Measurements from ENCODE around the gene PXN. TPM values are rescaled to one million over a fixed set of nuclear protein-coding genes. Genes with fewer than 3 reads are reported as not detected.
A peak's percentile ranks its signal among the peaks of the same experiment; 100 is the strongest.

Gene PXN
- total RNA-seq, 1 experiment from 2014 or later = 156 TPM

DNA sequence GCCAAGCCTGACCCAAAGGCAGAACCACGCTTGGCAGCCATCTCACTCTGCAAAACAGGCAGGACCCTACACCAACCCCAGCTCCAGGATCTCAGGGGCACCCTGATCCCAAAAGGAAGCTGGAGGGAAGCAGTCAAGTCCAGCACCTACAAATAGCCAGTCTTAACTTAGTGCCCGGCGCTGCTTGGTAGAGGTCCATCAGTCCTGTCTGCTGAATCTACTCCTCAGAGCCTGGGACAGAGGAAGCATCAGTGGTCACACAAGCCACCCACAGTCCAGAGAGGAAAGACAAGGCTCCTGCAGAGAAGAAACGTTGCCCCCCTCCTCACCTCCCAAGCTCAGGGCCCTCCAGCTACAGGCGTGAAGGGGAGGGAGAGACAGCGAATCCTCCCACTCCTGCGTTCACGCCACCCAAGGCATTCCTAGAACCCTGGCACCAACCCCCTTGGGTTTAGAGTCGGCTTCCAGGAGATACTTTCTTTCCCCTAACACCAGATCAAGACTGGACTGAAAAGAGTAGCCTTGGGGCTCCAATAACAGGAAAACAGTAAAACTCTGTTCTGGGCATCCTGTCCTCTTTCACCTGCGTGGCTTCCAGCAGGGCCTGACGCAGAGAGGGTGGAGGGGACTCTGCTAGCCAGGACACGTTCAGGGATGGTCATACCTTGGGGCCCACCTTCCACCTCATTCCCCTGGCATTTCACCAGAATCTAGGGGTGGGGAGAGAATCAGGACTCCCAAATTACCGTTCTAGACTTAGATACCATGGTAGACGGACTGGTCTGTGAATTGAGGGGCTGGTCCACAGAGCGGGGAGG lies 1.2 kb downstream of the PXN start:
- CTCF ChIA-PET = interaction anchor here (0.7 to 13.8 kb wide), 4 partner anchors 29 to 38 kb away, joined by 3 to 338 read pairs (median 23); partner anchors contain the start of gene SIRT4
- H3K27ac Mint-ChIP-seq (ENCODE audit: unreplicated experiment) = peak overlapping the region; percentile 74
- H3K4me1 Mint-ChIP-seq (ENCODE audit: low read depth, unreplicated experiment) = peaks cover 48% of the 10 kb centered on the region
- TF ChIP-seq, protein P1, sequence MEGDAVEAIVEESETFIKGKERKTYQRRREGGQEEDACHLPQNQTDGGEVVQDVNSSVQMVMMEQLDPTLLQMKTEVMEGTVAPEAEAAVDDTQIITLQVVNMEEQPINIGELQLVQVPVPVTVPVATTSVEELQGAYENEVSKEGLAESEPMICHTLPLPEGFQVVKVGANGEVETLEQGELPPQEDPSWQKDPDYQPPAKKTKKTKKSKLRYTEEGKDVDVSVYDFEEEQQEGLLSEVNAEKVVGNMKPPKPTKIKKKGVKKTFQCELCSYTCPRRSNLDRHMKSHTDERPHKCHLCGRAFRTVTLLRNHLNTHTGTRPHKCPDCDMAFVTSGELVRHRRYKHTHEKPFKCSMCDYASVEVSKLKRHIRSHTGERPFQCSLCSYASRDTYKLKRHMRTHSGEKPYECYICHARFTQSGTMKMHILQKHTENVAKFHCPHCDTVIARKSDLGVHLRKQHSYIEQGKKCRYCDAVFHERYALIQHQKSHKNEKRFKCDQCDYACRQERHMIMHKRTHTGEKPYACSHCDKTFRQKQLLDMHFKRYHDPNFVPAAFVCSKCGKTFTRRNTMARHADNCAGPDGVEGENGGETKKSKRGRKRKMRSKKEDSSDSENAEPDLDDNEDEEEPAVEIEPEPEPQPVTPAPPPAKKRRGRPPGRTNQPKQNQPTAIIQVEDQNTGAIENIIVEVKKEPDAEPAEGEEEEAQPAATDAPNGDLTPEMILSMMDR (IDR thresholded peaks at IDR 0.05; ENCODE audit: unreplicated experiment) = no peak
- H3K27me3 Mint-ChIP-seq (ENCODE audit: unreplicated experiment) = no peaks in the 10 kb centered on the region
- intact Hi-C loops (cut with micrococcal nuclease; ENCODE audit: unreplicated experiment) = loop anchor here (1.0 to 2.0 kb wide), 2 partner anchors 36 to 63 kb away; partner anchors contain the start of gene RPLP0
- peaks cover 52% of the 10 kb centered on the region for H3K36me3 Mint-ChIP-seq (ENCODE audit: insufficient read depth, unreplicated experiment)
- no peak for DNase-seq
- H3K9me3 Mint-ChIP-seq (ENCODE audit: low read depth, unreplicated experiment) = no peaks in the 10 kb centered on the region
- no TSS peak for BruUV-seq (replicated peaks)
- H3K4me3 Mint-ChIP-seq (ENCODE audit: low read depth, unreplicated experiment) = peak overlapping the region; percentile 87

DNA sequence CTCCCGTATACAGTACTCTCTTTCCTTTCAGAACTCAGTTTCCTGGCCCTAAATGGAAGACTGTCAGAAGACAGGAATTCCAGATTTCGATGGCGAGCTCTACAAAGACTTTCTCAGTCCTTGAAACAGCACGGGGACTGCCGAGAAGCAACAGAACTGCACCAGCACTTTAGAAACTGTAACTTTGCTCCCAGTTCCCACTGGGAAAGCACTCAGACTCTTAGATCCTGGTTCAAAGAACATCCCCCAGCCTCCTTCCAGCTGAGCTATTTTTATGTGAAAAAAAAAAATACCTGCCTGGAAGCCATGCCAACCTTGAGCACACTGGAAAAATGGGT lies 1.8 kb downstream of the PXN start:
- TF ChIP-seq, protein P1 (IDR thresholded peaks at IDR 0.05; ENCODE audit: unreplicated experiment) = no peak

DNA sequence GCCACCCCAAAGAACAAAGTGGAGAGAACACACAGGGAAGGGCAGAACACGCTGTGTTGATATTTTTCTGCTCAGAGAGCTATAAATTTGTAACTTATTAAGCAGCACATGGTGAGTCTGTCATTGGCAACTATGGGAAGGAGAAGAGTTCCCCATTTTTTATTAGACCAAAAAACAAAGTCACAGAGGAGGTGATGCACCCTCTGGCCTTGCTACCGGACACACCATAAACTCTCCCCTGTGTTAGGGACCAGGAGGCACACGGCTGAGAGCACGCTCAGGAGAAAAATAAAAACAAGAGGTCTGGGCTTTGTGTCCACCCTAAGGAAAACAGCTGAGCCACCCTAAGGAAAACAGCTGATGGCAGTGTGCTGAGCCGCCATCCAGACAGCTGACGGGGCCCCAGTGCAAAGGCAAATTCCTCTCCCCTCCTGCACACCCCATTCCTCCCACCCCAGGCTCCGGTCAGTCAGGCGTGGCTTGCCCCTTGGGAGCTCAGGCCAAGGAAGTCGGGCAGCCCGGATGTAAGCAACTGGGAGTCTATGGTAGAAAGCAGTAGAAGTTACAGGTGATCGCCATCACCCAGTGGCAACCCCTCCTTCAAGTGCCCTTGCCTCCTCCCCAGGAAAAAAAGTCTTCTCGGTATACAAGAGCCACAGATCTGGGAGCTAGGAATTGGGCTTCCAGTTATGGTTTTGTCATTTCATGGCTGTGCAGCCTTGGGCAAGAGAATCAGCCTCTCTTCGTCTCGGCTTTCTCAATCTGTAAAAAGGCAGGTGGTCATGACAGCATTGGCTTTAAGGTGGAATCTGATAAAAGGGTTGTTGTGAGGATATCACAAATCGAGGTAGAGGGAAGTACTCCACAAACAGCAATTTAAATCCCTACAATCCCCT lies 2.4 kb downstream of the PXN start:
- no peaks in the 10 kb centered on the region for H3K27me3 Mint-ChIP-seq (ENCODE audit: unreplicated experiment)
- peak overlapping the region; percentile 52 for H3K27ac Mint-ChIP-seq (ENCODE audit: unreplicated experiment)
- TF ChIP-seq, protein P1 (IDR thresholded peaks at IDR 0.05; ENCODE audit: unreplicated experiment) = no peak
- H3K4me3 Mint-ChIP-seq (ENCODE audit: low read depth, unreplicated experiment) = peak overlapping the region; percentile 87
- peaks cover 52% of the 10 kb centered on the region for H3K36me3 Mint-ChIP-seq (ENCODE audit: insufficient read depth, unreplicated experiment)
- H3K9me3 Mint-ChIP-seq (ENCODE audit: low read depth, unreplicated experiment) = no peaks in the 10 kb centered on the region
- CTCF ChIA-PET = interaction anchor here (0.7 to 13.8 kb wide), 4 partner anchors 23 to 39 kb away, joined by 3 to 338 read pairs (median 12); partner anchors contain the start of gene SIRT4
- peaks cover 51% of the 10 kb centered on the region for H3K4me1 Mint-ChIP-seq (ENCODE audit: low read depth, unreplicated experiment)
- TSS peak; percentile 22 for BruUV-seq (replicated peaks)
- intact Hi-C loops (cut with micrococcal nuclease; ENCODE audit: unreplicated experiment) = no loop called here
- no peak for DNase-seq

More for the DNA sequence above, 1.8 kb downstream of the PXN start:
- peaks cover 49% of the 10 kb centered on the region for H3K4me1 Mint-ChIP-seq (ENCODE audit: low read depth, unreplicated experiment)
- peaks cover 52% of the 10 kb centered on the region for H3K36me3 Mint-ChIP-seq (ENCODE audit: insufficient read depth, unreplicated experiment)
- DNase-seq = no peak
- no TSS peak for BruUV-seq (replicated peaks)
- H3K27me3 Mint-ChIP-seq (ENCODE audit: unreplicated experiment) = no peaks in the 10 kb centered on the region
- peak overlapping the region; percentile 87 for H3K4me3 Mint-ChIP-seq (ENCODE audit: low read depth, unreplicated experiment)
- H3K27ac Mint-ChIP-seq (ENCODE audit: unreplicated experiment) = peak overlapping the region; percentile 74
- intact Hi-C loops (cut with micrococcal nuclease; ENCODE audit: unreplicated experiment) = loop anchor here (1.0 to 2.0 kb wide), 2 partner anchors 35 to 63 kb away; partner anchors contain the start of gene RPLP0
- CTCF ChIA-PET = interaction anchor here (0.7 to 13.8 kb wide), 3 partner anchors 28 to 38 kb away, joined by 3 to 338 read pairs (median 20); partner anchors contain the start of gene SIRT4
- H3K9me3 Mint-ChIP-seq (ENCODE audit: low read depth, unreplicated experiment) = no peaks in the 10 kb centered on the region

Data from Calu3 (cell line).